ENCODE results near the gene ZNF25. TPM values are rescaled to one million over a fixed set of nuclear protein-coding genes. Genes with fewer than 3 reads are reported as not detected.

ZNF25 gene
- total RNA-seq, 1 donor from 2014 or later, result 11.5 TPM

GRCh38 chr10:37976880-37977203, 395 bp upstream of the ZNF25 start:
- Histone ChIP-seq H3K9me3 (no peaks in the 10 kb centered on the region), H3K4me1 (peaks cover 12% of the 10 kb centered on the region), H3K27me3 (no peaks in the 10 kb centered on the region), H3K27ac (peak overlapping the region; percentile 99), H3K36me3 (no peaks in the 10 kb centered on the region), H3K4me3 (peak overlapping the region; percentile 94)
- ATAC-seq (no peak), DNase-seq (no peak)
- TF ChIP-seq CTCF (IDR thresholded peaks at IDR 0.05), result no peak
- intact Hi-C loops (cut with DNase I), result no loop called here

- H3K27me3 ChIP-seq, result no peaks in the 10 kb centered on the region
- no peaks in the 10 kb centered on the region for H3K9me3 ChIP-seq
- peaks cover 6% of the 10 kb centered on the region for H3K36me3 ChIP-seq
- TF ChIP-seq CTCF (IDR thresholded peaks at IDR 0.05), result no peak
- intact Hi-C loops (cut with DNase I), result no loop called here
- DNase-seq (no peak), ATAC-seq (no peak)
- peak overlapping the region; percentile 99 for H3K27ac ChIP-seq
- H3K4me1 ChIP-seq, result peaks cover 12% of the 10 kb centered on the region
- peak overlapping the region; percentile 94 for H3K4me3 ChIP-seq
Observed at GRCh38 chr10:37975401-37975991, 951 bp downstream of the ZNF25 start.

- DNase-seq, result no peak
- no peaks in the 10 kb centered on the region for H3K9me3 ChIP-seq
- intact Hi-C loops (cut with DNase I), result no loop called here
- H3K4me1 ChIP-seq, result peaks cover 12% of the 10 kb centered on the region
- H3K27ac ChIP-seq, result no peak overlapping the region
- no peak overlapping the region for H3K4me3 ChIP-seq
- TF ChIP-seq CTCF (IDR thresholded peaks at IDR 0.05), result no peak
- peaks cover 26% of the 10 kb centered on the region for H3K36me3 ChIP-seq
- no peak for ATAC-seq
- no peaks in the 10 kb centered on the region for H3K27me3 ChIP-seq
Observed at GRCh38 chr10:37972396-37972795, 4.1 kb downstream of the ZNF25 start.

GRCh38 chr10:37965006-37965405, 11.4 kb downstream of the ZNF25 start:
- H3K4me1 ChIP-seq, result no peaks in the 10 kb centered on the region
- no peaks in the 10 kb centered on the region for H3K27me3 ChIP-seq
- H3K4me3 ChIP-seq, result no peak overlapping the region
- H3K27ac ChIP-seq, result no peak overlapping the region
- no peak for ATAC-seq
- H3K9me3 ChIP-seq, result peaks cover 9% of the 10 kb centered on the region
- peaks cover 15% of the 10 kb centered on the region for H3K36me3 ChIP-seq
- TF ChIP-seq CTCF (IDR thresholded peaks at IDR 0.05), result no peak
- intact Hi-C loops (cut with DNase I), result no loop called here
- DNase-seq, result no peak

GRCh38 chr10:37960591-37961137, 15.8 kb downstream of the ZNF25 start:
- intact Hi-C loops (cut with DNase I), result no loop called here
- no peak for TF ChIP-seq CTCF (IDR thresholded peaks at IDR 0.05)
- H3K9me3 ChIP-seq, result peaks cover 9% of the 10 kb centered on the region
- no peaks in the 10 kb centered on the region for H3K4me1 ChIP-seq
- H3K27ac ChIP-seq, result no peak overlapping the region
- no peak overlapping the region for H3K4me3 ChIP-seq
- DNase-seq (no peak), ATAC-seq (no peak)
- H3K36me3 ChIP-seq, result peaks cover 37% of the 10 kb centered on the region
- H3K27me3 ChIP-seq, result no peaks in the 10 kb centered on the region

- no peak overlapping the region for H3K27ac ChIP-seq
- no peaks in the 10 kb centered on the region for H3K27me3 ChIP-seq
- H3K9me3 ChIP-seq, result no peaks in the 10 kb centered on the region
- ATAC-seq (no peak), DNase-seq (no peak)
- no peak overlapping the region for H3K4me3 ChIP-seq
- TF ChIP-seq CTCF (IDR thresholded peaks at IDR 0.05), result no peak
- no peaks in the 10 kb centered on the region for H3K4me1 ChIP-seq
- intact Hi-C loops (cut with DNase I), result no loop called here
- H3K36me3 ChIP-seq, result peaks cover 66% of the 10 kb centered on the region
Observed at GRCh38 chr10:37957841-37958240, 18.6 kb downstream of the ZNF25 start.

Measured in upper lobe of right lung (tissue), 1 donor.